DOHH2 (cell line): ENCODE results near the gene DPH3.

Source experiments
- CTCF ChIP-seq: fragments of 200-600 bp; sonication (generic); IDR thresholded peaks from one replicate; pipeline ENCODE4 v1.5.1; 2014; ENCODE audit warnings: antibody characterized with exemption, mild to moderate bottlenecking, low read depth, low read length; ENCODE audit not compliant: poor library complexity, severe bottlenecking
- EZH2phosphoT487 ChIP-seq: fragments of 200-600 bp; sonication (generic); IDR thresholded peaks from 2 replicates; pipeline ENCODE4 v1.6.1; 2017; ENCODE audit warnings: borderline replicate concordance, mild to moderate bottlenecking, antibody characterized with exemption, low read length, moderate library complexity, mixed read lengths

- TF ChIP-seq CTCF = no peak
- no peak for TF ChIP-seq EZH2phosphoT487
These were observed 7.8 kb upstream of the DPH3 start for GRCh38 chr3:16272588-16272987.
